Keratinocyte (primary cell): ENCODE results near the gene MUC13. TPM values are rescaled to one million over a fixed set of nuclear protein-coding genes. Genes with fewer than 3 reads are reported as not detected.

Source experiments
- DNase-seq: peaks from one replicate; pipeline ENCODE4 v3.0.0-alpha.2; 2011; ENCODE audit warnings: low read depth, missing footprints, low spot score
- FAIRE-seq: peaks from 2 replicates; lab custom pipeline; 2011; peaks lifted over from hg19 to GRCh38; lab: Jason Lieb, UNC
- H2AFZ ChIP-seq: 2 replicates; pipeline ENCODE4 v1.6.0; 2012; ENCODE audit warnings: low read length, control low read depth, inconsistent platforms; ENCODE audit not compliant: control insufficient read depth
- H3K27ac ChIP-seq: 2 replicates; pipeline ENCODE4 v1.5.1; 2011; ENCODE audit warnings: low read length; ENCODE audit not compliant: control insufficient read depth, insufficient read depth
- H3K27me3 ChIP-seq: 3 replicates; pipeline ENCODE4 v1.6.0; 2011; ENCODE audit warnings: low read length; ENCODE audit not compliant: control insufficient read depth, insufficient read depth; ENCODE audit errors: extremely low read depth
- H3K36me3 ChIP-seq, 2 experiments: 2 replicates in 1 of 2; 3 replicates in 1 of 2; pipeline ENCODE4 v1.5.1; 2011; ENCODE audit warnings: low read length in 2 of 2, mild to moderate bottlenecking in 1 of 2; ENCODE audit not compliant: control insufficient read depth in 2 of 2, insufficient read depth in 2 of 2; ENCODE audit errors: extremely low read depth in 1 of 2
- H3K4me1 ChIP-seq: 3 replicates; pipeline ENCODE4 v1.5.1; 2011; ENCODE audit warnings: low read length; ENCODE audit not compliant: control insufficient read depth, insufficient read depth; ENCODE audit errors: extremely low read depth
- H3K4me2 ChIP-seq: 3 replicates; pipeline ENCODE4 v1.6.0; 2011; ENCODE audit warnings: low read depth, low read length; ENCODE audit not compliant: control insufficient read depth, insufficient read depth; ENCODE audit errors: extremely low read depth
- H3K4me3 ChIP-seq, 3 experiments: fragments of 200-600 bp in 1 of 3; sonication (generic) in 1 of 3; 2 replicates in 2 of 3; 3 replicates in 1 of 3; pipeline ENCODE4 v1.5.1; 2011 to 2016; ENCODE audit warnings: low read length in 3 of 3, mild to moderate bottlenecking in 3 of 3, control low read depth in 2 of 3, inconsistent platforms in 1 of 3, low read depth in 1 of 3, mixed read lengths in 1 of 3, mixed run types in 1 of 3, moderate library complexity in 1 of 3; ENCODE audit not compliant: control insufficient read depth in 2 of 3, insufficient read depth in 2 of 3; ENCODE audit errors: extremely low read depth in 1 of 3
- H3K79me2 ChIP-seq: 2 replicates; pipeline ENCODE4 v1.6.0; 2012; ENCODE audit warnings: low read length; ENCODE audit not compliant: control insufficient read depth, insufficient read depth
- H3K9ac ChIP-seq: 3 replicates; pipeline ENCODE4 v1.6.0; 2011; ENCODE audit warnings: low read length; ENCODE audit not compliant: control insufficient read depth, insufficient read depth; ENCODE audit errors: extremely low read depth
- H3K9me1 ChIP-seq: 3 replicates; pipeline ENCODE4 v1.6.0; 2011; ENCODE audit warnings: low read length; ENCODE audit not compliant: control insufficient read depth, insufficient read depth; ENCODE audit errors: extremely low read depth
- H3K9me3 ChIP-seq: 2 replicates; pipeline ENCODE4 v1.5.1; 2012; ENCODE audit warnings: low read depth, low read length; ENCODE audit not compliant: control insufficient read depth
- H4K20me1 ChIP-seq: 3 replicates; pipeline ENCODE4 v1.6.0; 2011; ENCODE audit warnings: low read length; ENCODE audit not compliant: control insufficient read depth, insufficient read depth; ENCODE audit errors: extremely low read depth
- EZH2 ChIP-seq: IDR thresholded peaks from one replicate; pipeline ENCODE4 v1.6.1; 2012; ENCODE audit warnings: inconsistent platforms, mild to moderate bottlenecking, low read length, moderate library complexity
- dilution Hi-C: fragments of 300-500 bp; cut with MboI; formaldehyde crosslinking; loops from one replicate; pipeline ENCODE4 v1.7.0; 2020; ENCODE audit warnings: low sequenced_read_pairs; ENCODE audit not compliant: extremely low pct_ligation_motif_present
- polyA plus RNA-seq, 5 experiments: library from polyadenylated mRNA; depleted of rRNA in 3 of 5; stranded (reverse) in 3 of 5; stranded (forward) in 1 of 5; unstranded in 1 of 5; fragments of >200 nt; gene quantifications; 1 replicate in 1 of 5; 2 replicates in 3 of 5; 3 replicates in 1 of 5; pipeline versions ENCODE4 v1.2.1 to v1.2.3, GENCODE V29; 2011 to 2012; ENCODE audit warnings: missing spikeins in 2 of 5, low read depth in 1 of 5, low replicate concordance in 1 of 5
- TF ChIP-seq, protein P1 (sequence below), 3 experiments: IDR thresholded peaks in 1 of 3; conservative IDR thresholded peaks in 1 of 3; optimal IDR thresholded peaks in 1 of 3; 2 replicates in 2 of 3; 3 replicates in 1 of 3; pipeline versions ENCODE3 to v1.5.1; 2011; ENCODE audit warnings: low read length in 3 of 3, mild to moderate bottlenecking in 3 of 3, moderate library complexity in 2 of 3, control low read depth in 1 of 3, inconsistent platforms in 1 of 3; ENCODE audit not compliant: insufficient read depth in 2 of 3; ENCODE audit errors: extremely low read depth in 1 of 3

Gene MUC13
- polyA plus RNA-seq, 1 donor (not counting 4 experiments of a cell fraction or from before 2014, with no cell fraction given), result not detected

DNA sequence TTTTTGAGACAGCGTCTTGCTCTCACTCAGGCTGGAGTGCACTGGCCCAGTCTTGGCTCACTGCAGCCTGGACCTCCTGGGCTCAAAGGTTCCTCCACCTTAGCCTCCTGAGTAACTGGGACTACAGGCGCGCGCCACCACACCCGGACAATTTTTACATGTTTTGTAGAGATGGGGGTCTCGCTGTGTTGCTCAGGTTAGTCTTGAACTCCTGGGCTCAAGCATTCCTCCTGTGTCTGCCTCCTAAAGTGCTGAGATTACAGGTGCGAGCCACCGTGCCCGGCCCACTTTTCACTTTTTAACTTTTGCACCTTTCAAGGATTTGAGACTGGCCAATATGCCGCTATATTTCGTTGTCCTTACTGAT is 46.6 kb downstream of the MUC13 start:
- H3K9me1 ChIP-seq, result no peaks in the 10 kb centered on the region
- peak overlapping the region; percentile 71 for H2AFZ ChIP-seq
- FAIRE-seq, result no peak
- H3K4me3 ChIP-seq, result peak overlapping the region in 1 of 3 experiments; percentile 67
- H4K20me1 ChIP-seq, result no peaks in the 10 kb centered on the region
- TF ChIP-seq, protein P1, sequence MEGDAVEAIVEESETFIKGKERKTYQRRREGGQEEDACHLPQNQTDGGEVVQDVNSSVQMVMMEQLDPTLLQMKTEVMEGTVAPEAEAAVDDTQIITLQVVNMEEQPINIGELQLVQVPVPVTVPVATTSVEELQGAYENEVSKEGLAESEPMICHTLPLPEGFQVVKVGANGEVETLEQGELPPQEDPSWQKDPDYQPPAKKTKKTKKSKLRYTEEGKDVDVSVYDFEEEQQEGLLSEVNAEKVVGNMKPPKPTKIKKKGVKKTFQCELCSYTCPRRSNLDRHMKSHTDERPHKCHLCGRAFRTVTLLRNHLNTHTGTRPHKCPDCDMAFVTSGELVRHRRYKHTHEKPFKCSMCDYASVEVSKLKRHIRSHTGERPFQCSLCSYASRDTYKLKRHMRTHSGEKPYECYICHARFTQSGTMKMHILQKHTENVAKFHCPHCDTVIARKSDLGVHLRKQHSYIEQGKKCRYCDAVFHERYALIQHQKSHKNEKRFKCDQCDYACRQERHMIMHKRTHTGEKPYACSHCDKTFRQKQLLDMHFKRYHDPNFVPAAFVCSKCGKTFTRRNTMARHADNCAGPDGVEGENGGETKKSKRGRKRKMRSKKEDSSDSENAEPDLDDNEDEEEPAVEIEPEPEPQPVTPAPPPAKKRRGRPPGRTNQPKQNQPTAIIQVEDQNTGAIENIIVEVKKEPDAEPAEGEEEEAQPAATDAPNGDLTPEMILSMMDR (optimal IDR thresholded peaks at IDR 0.05 in 1 of 3, IDR thresholded peaks at IDR 0.05 in 1 of 3, conservative IDR thresholded peaks at IDR 0.05 in 1 of 3; ENCODE audit: extremely low read depth in 1 of 3, insufficient read depth in 2 of 3, low read length in 3 of 3), result no peak
- no peak for TF ChIP-seq EZH2
- no peaks in the 10 kb centered on the region for H3K27me3 ChIP-seq
- H3K27ac ChIP-seq, result no peak overlapping the region
- peaks cover 60% of the 10 kb centered on the region for H3K4me1 ChIP-seq
- H3K4me2 ChIP-seq, result peak overlapping the region; percentile 84
- no peak for DNase-seq
- peaks cover 30% of the 10 kb centered on the region for H3K79me2 ChIP-seq
- peaks cover 0 to 6% of the 10 kb centered on the region in 2 experiments for H3K36me3 ChIP-seq
- H3K9ac ChIP-seq, result peak overlapping the region; percentile 81
- dilution Hi-C loops, result no loop called here
- H3K9me3 ChIP-seq, result no peaks in the 10 kb centered on the region

DNA sequence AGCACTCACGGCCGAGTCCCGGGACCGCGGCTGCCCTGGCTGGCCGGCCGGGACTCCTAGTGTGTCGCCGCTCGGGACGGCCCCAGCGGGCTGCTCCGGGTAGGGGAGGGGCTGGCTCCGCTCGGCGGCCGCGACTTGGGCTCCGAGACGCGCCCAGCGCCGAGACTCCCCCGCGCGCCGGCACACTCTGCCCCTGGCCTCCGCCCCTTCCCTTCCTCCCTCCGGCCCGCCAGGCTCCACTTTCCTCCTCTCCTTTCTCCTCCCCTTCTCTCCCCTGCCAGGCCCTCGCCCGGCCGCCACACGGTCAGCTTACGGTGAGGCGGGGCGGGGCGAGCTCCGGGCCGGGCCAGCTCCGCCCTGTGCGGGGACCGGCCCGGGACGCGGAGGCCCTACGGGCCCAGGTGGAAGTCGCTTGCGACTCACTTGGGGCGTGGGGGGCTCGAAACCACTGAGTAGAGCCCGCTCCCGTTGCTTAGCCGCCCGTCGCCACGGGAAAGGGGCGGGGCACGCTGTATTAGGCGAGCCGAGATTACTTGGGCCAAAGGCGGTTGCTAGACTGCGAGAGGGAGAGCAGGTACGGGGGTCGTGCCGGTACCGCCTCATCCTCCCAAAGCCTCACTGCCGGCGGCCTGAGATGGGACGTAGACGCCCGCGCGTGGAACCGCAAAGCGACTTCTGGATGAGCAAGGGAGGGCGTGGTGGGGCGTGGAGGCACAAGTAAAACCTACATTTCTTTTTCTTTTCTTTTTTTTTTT is 47.2 kb downstream of the MUC13 start, which contains the start of gene ITGB5:
TSS of gene ITGB5 (minus strand) at position 189 of the 755 bp plus-strand sequence. CDS start 365 bp downstream, outside the sequence.
- FAIRE-seq, result no peak
- dilution Hi-C loops, result no loop called here

More for the DNA sequence above, 47.2 kb downstream of the MUC13 start, which contains the start of gene ITGB5:
- DNase-seq, result no peak
- Histone ChIP-seq H3K9me1 (no peaks in the 10 kb centered on the region), H2AFZ (peak within 1 kb of the TSS; percentile 71), H3K27ac (peak within 1 kb of the TSS; percentile 88), H3K27me3 (no peaks in the 10 kb centered on the region), H3K9ac (peak within 1 kb of the TSS; percentile 81), H3K4me3 (peak within 1 kb of the TSS; percentile 67 to 89 (median 83)), H3K4me2 (peak within 1 kb of the TSS; percentile 99), H3K9me3 (no peaks in the 10 kb centered on the region), H3K36me3 (peaks cover 0 to 9% of the 10 kb centered on the region in 2 experiments), H4K20me1 (no peaks in the 10 kb centered on the region), H3K79me2 (peaks cover 36% of the 10 kb centered on the region), H3K4me1 (peaks cover 66% of the 10 kb centered on the region)
- TF ChIP-seq, protein P1 (optimal IDR thresholded peaks at IDR 0.05 in 1 of 3, IDR thresholded peaks at IDR 0.05 in 1 of 3, conservative IDR thresholded peaks at IDR 0.05 in 1 of 3; ENCODE audit: extremely low read depth in 1 of 3, insufficient read depth in 2 of 3, low read length in 3 of 3), result no peak
- no peak for TF ChIP-seq EZH2
